Measurements from ENCODE around the gene SPDYA.

Gene SPDYA

GRCh38 chr2:28818053-28818452 is 7.4 kb downstream of the SPDYA start (continued):
- TF ChIP-seq PRDM4 (tag by site-specific recombination; IDR thresholded peaks at IDR 0.05) (no peak), ZNF692 (tag by site-specific recombination; IDR thresholded peaks at IDR 0.05) (no peak), HOXD13 (CRISPR knock-in tag; IDR thresholded peaks at IDR 0.05; ENCODE audit: borderline replicate concordance) (no peak), ZNF354C (tag by site-specific recombination; IDR thresholded peaks at IDR 0.05; ENCODE audit: borderline replicate concordance, low read depth) (no peak), ZNF341 (tag by site-specific recombination; IDR thresholded peaks at IDR 0.05; ENCODE audit: low read depth) (no peak), ZFHX2 (tag by site-specific recombination; conservative IDR thresholded peaks at IDR 0.05) (no peak), ZNF776 (tag by site-specific recombination; IDR thresholded peaks at IDR 0.05; ENCODE audit: borderline replicate concordance) (no peak), ZNF155 (tag by site-specific recombination; IDR thresholded peaks at IDR 0.05) (no peak), ZBTB7A (tag by site-specific recombination; IDR thresholded peaks at IDR 0.05; ENCODE audit: low read depth) (no peak)

GRCh38 chr2:28821295-28821958 is 10.8 kb downstream of the SPDYA start:
- H3K4me3 ChIP-seq (ENCODE audit: low read depth, low read length): no peak overlapping the region
- POLR2A ChIA-PET: interaction anchor here (0.9 kb wide), 1 partner anchor 73 kb away, joined by 3 read pairs; the partner anchor contains the start of gene WDR43
- no peak overlapping the region for H3K27ac ChIP-seq (ENCODE audit: extremely low read depth, low read depth, low read length)
- CTCF ChIA-PET: interaction anchor here (0.6 to 1.4 kb wide), 17 partner anchors 9 to 338 kb away, joined by 3 to 13 read pairs (median 3); no protein-coding TSS in a partner anchor
- no peaks in the 10 kb centered on the region for H3K9me3 ChIP-seq (ENCODE audit: control insufficient read depth, insufficient read depth, low read depth, low read length)
- H3K36me3 ChIP-seq (ENCODE audit: control insufficient read depth in 2 of 2, insufficient read depth in 1 of 2, low read length in 2 of 2): no peaks in the 10 kb centered on the region
- no peaks in the 10 kb centered on the region for H3K4me1 ChIP-seq (ENCODE audit: control insufficient read depth, insufficient read depth, low read length)
- TF ChIP-seq ZNF398 (tag by site-specific recombination; IDR thresholded peaks at IDR 0.05): no peak
- TF ChIP-seq HIC1 (tag by site-specific recombination; IDR thresholded peaks at IDR 0.05): no peak
- peak; percentile 86 for TF ChIP-seq ZNF18 (tag by site-specific recombination; IDR thresholded peaks at IDR 0.05)
- no peak for TF ChIP-seq PATZ1 (tag by site-specific recombination; IDR thresholded peaks at IDR 0.05)
- no peak for TF ChIP-seq ZSCAN23 (tag by site-specific recombination; IDR thresholded peaks at IDR 0.05)
- TF ChIP-seq ZNF521 (tag by site-specific recombination; IDR thresholded peaks at IDR 0.05): no peak
- TF ChIP-seq SCRT1 (tag by site-specific recombination; IDR thresholded peaks at IDR 0.05; ENCODE audit: borderline replicate concordance): peak; percentile 75
- no peak for TF ChIP-seq MZF1 (tag by site-specific recombination; IDR thresholded peaks at IDR 0.05; ENCODE audit: borderline replicate concordance)
- TF ChIP-seq CTCF (tag by site-specific recombination; IDR thresholded peaks at IDR 0.05): peak; percentile 75
- no peak for TF ChIP-seq ZNF837 (tag by site-specific recombination; IDR thresholded peaks at IDR 0.05)
- no peak for TF ChIP-seq ZBTB21 (tag by site-specific recombination; IDR thresholded peaks at IDR 0.05)
- TF ChIP-seq ZBTB7A (tag by site-specific recombination; IDR thresholded peaks at IDR 0.05; ENCODE audit: low read depth): no peak
- TF ChIP-seq ZEB2 (tag by site-specific recombination; IDR thresholded peaks at IDR 0.05): peak; percentile 40; the same call in 1 of the 2 replicates

Data from HEK293 (cell line).